Measurements from ENCODE around the gene GPD1. TPM values are rescaled to one million over a fixed set of nuclear protein-coding genes. Genes with fewer than 3 reads are reported as not detected.

GPD1 gene
- total RNA-seq, 2 experiments from 2014 or later: 0.16 to 0.20 TPM

- peak; percentile 57 for DNase-seq
- peak overlapping the region; percentile 43 for H3K27ac Mint-ChIP-seq
- ChIA-PET CTCF (interaction anchor here (0.9 to 22.9 kb wide), 8 partner anchors 12 to 315 kb away, joined by 3 to 299 read pairs (median 10); partner anchors contain the start of gene COX14), POLR2A (interaction anchor here (0.9 to 2.5 kb wide), 7 partner anchors 8 to 216 kb away, joined by 3 to 7 read pairs (median 3); partner anchors contain the start of genes COX14, RACGAP1 and SMARCD1)
- intact Hi-C loops (cut with micrococcal nuclease): loop anchor here (2.0 to 5.0 kb wide), 2 partner anchors 19 to 91 kb away; no protein-coding TSS in a partner anchor
- peaks cover 43% of the 10 kb centered on the region for H3K4me1 Mint-ChIP-seq (ENCODE audit: low read depth)
- no peaks in the 10 kb centered on the region for H3K9me3 Mint-ChIP-seq
- TF ChIP-seq CTCF (IDR thresholded peaks at IDR 0.05): no peak
- ATAC-seq: no peak
- peaks cover 11% of the 10 kb centered on the region for H3K27me3 Mint-ChIP-seq
- H3K4me3 Mint-ChIP-seq: peak overlapping the region; percentile 83
- peaks cover 20% of the 10 kb centered on the region for H3K36me3 Mint-ChIP-seq (ENCODE audit: low read depth)
Measured at GRCh38 chr12:50057896-50058670, 45.7 kb upstream of the GPD1 start.

GRCh38 chr12:50058743-50059312 lies 45.0 kb upstream of the GPD1 start:
- CTCF ChIA-PET: interaction anchor here (1.1 to 22.9 kb wide), 9 partner anchors 12 to 316 kb away, joined by 3 to 299 read pairs (median 7); partner anchors contain the start of gene COX14
- no peaks in the 10 kb centered on the region for H3K9me3 Mint-ChIP-seq
- ATAC-seq (peak; percentile 27), DNase-seq (peak; percentile 62)
- peak overlapping the region; percentile 88 for H3K27ac Mint-ChIP-seq
- peak overlapping the region; percentile 83 for H3K4me3 Mint-ChIP-seq
- peaks cover 43% of the 10 kb centered on the region for H3K4me1 Mint-ChIP-seq (ENCODE audit: low read depth)
- POLR2A ChIA-PET: interaction anchor here (0.9 to 2.5 kb wide), 8 partner anchors 9 to 317 kb away, joined by 3 to 7 read pairs (median 4); partner anchors contain the start of genes COX14, RACGAP1, SMARCD1 and TMBIM6
- peaks cover 20% of the 10 kb centered on the region for H3K36me3 Mint-ChIP-seq (ENCODE audit: low read depth)
- TF ChIP-seq CTCF (IDR thresholded peaks at IDR 0.05): no peak
- peaks cover 11% of the 10 kb centered on the region for H3K27me3 Mint-ChIP-seq
- intact Hi-C loops (cut with micrococcal nuclease): loop anchor here (5.0 kb wide), 1 partner anchor 92 kb away; no protein-coding TSS in a partner anchor

GRCh38 chr12:50059440-50060119 lies 44.2 kb upstream of the GPD1 start:
- peak overlapping the region; percentile 88 for H3K27ac Mint-ChIP-seq

GRCh38 chr12:50060120-50060468 lies 43.7 kb upstream of the GPD1 start:
- H3K9me3 Mint-ChIP-seq: no peaks in the 10 kb centered on the region
- POLR2A ChIA-PET: interaction anchor here (0.9 to 2.5 kb wide), 4 partner anchors 34 to 95 kb away, joined by 3 to 7 read pairs (median 3); partner anchors contain the start of gene COX14
- H3K36me3 Mint-ChIP-seq (ENCODE audit: low read depth): peaks cover 20% of the 10 kb centered on the region
- peak overlapping the region; percentile 88 for H3K27ac Mint-ChIP-seq
- intact Hi-C loops (cut with micrococcal nuclease): no loop called here
- peaks cover 11% of the 10 kb centered on the region for H3K27me3 Mint-ChIP-seq
- ATAC-seq: no peak
- peaks cover 43% of the 10 kb centered on the region for H3K4me1 Mint-ChIP-seq (ENCODE audit: low read depth)
- no peak for TF ChIP-seq CTCF (IDR thresholded peaks at IDR 0.05)
- no peak for DNase-seq
- CTCF ChIA-PET: interaction anchor here (1.5 to 22.9 kb wide), 7 partner anchors 10 to 193 kb away, joined by 3 to 299 read pairs (median 13); partner anchors contain the start of gene COX14
- H3K4me3 Mint-ChIP-seq: peak overlapping the region; percentile 83

More at GRCh38 chr12:50059440-50060119, 44.2 kb upstream of the GPD1 start:
- Mint-ChIP-seq H3K4me1 (ENCODE audit: low read depth) (peaks cover 43% of the 10 kb centered on the region), H3K27me3 (peaks cover 11% of the 10 kb centered on the region), H3K36me3 (ENCODE audit: low read depth) (peaks cover 20% of the 10 kb centered on the region), H3K4me3 (peak overlapping the region; percentile 83), H3K9me3 (no peaks in the 10 kb centered on the region)
- ATAC-seq (peak; percentile 79), DNase-seq (peak; percentile 91)
- POLR2A ChIA-PET: interaction anchor here (0.9 to 2.5 kb wide), 7 partner anchors 25 to 318 kb away, joined by 3 to 7 read pairs (median 3); partner anchors contain the start of genes COX14, SMARCD1 and TMBIM6
- CTCF ChIA-PET: interaction anchor here (1.1 to 22.9 kb wide), 9 partner anchors 11 to 316 kb away, joined by 3 to 299 read pairs (median 7); partner anchors contain the start of gene COX14
- TF ChIP-seq CTCF (IDR thresholded peaks at IDR 0.05): no peak
- intact Hi-C loops (cut with micrococcal nuclease): loop anchor here (5.0 kb wide), 1 partner anchor 92 kb away; no protein-coding TSS in a partner anchor

Measured in activated CD8-positive, alpha-beta T cell treated with anti-CD3 and anti-CD28 coated beads for 36 hours (primary cell).